UCSD-AML1 (cell line): ENCODE data around the gene MIEF1.
A peak's percentile ranks its signal among the peaks of the same experiment; 100 is the strongest.
"Not testable (repeated sequence)": the region's sequence is repeated elsewhere in the genome, so short reads cannot be mapped to it uniquely, and the experiment has no call there.

Experiments
- DNase-seq: peaks from one replicate; lab custom pipeline; 2025; ENCODE audit not compliant: unreplicated experiment; lab: John Stamatoyannopoulos, UW

The MIEF1 gene

GRCh38 chr22:39512026-39512425 is 9.9 kb downstream of the MIEF1 start:
- no peak for DNase-seq

- DNase-seq, result no peak
Measured at GRCh38 chr22:39513791-39514190, 11.7 kb downstream of the MIEF1 start.

DNA sequence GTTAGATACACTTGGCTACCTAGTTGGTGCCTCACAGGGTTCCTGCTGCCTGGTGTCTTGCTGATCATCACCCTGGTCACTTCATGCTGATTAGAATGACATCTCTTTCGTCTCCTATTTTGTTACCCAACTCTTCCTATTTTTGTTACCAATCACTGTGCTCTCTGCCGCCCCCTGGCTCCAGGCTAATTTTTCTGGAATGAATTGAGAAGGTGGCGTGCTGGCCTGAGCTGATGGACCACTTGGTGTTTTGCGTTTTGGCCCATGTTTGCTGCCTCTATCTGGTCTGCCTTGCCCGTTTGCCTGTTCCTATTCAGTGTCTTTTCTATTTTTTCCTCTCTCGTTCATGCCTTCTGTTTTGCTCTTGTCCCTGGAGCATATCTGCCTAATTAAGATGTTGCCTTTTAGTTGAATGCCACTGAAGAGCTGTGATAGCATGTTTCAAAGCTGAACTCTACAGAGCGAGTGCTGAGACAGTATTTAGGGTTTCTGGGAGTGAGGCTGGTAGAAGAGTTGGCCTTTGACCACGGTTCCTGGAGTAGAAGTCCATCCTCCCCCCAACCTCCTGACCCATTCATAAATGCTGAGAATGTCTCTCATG is 12.4 kb downstream of the MIEF1 start:
- peak; percentile 50 for DNase-seq

- no peak for DNase-seq
Measured at GRCh38 chr22:39515266-39516050, 13.4 kb downstream of the MIEF1 start.

DNA sequence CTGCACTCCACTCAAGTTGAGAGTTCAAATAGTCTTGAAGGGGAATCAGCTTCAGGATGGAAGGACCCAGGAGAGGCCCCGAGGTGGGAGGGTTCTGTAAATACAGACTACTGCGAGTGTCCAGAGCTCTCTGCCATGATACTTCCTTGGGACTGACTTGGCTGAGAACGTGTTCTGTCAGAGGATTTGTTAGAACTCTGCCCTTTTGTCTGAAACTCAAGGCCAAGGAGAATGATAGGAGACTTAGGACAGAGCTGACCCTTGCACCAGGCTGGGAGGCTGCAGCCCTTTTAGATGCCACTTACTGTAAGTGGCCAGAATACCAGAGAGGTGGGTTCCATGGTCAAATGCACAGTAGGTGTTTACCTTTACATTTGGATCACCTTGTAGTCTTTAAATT is 15.4 kb downstream of the MIEF1 start:
- DNase-seq, result no peak

GRCh38 chr22:39518144-39518786 is 16.2 kb downstream of the MIEF1 start:
- no peak for DNase-seq

- DNase-seq, result peak; percentile 73
Measured at GRCh38 chr22:39518996-39519680, 17.0 kb downstream of the MIEF1 start.

DNA sequence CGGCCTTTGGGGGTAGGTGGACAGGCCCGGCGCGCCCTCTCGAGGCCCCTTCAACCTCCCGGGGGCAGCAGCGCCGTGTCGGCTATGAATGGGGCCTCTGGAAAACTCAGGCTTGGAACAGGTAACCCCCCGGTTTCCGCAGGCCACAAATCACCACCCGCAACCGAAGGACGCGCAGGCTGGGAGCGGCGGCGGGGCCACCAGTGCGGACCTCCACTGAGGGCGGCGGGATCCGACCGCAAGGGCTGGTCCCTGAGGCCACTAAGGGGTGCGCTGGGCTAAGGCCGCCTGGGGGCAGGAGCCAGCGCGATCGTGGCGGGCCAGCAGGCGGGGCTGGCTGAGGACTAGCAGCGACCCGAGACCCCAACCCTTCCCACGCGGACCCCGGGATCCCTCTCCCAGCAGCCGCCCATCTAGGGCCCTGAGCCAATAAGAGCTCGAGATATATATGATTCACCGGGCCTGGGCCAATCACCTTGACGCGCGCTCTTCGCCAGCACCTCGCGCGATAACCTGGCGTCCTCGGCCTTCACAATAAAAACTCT is 17.7 kb downstream of the MIEF1 start:
- peak; percentile 96 for DNase-seq

- DNase-seq, result peak; percentile 95
Measured at GRCh38 chr22:39520226-39521105, 18.4 kb downstream of the MIEF1 start, which contains the start of gene ATF4. TSS of gene ATF4 (plus strand) at chr22:39520562. CDS start at chr22:39521446, 884 bp downstream.

DNA sequence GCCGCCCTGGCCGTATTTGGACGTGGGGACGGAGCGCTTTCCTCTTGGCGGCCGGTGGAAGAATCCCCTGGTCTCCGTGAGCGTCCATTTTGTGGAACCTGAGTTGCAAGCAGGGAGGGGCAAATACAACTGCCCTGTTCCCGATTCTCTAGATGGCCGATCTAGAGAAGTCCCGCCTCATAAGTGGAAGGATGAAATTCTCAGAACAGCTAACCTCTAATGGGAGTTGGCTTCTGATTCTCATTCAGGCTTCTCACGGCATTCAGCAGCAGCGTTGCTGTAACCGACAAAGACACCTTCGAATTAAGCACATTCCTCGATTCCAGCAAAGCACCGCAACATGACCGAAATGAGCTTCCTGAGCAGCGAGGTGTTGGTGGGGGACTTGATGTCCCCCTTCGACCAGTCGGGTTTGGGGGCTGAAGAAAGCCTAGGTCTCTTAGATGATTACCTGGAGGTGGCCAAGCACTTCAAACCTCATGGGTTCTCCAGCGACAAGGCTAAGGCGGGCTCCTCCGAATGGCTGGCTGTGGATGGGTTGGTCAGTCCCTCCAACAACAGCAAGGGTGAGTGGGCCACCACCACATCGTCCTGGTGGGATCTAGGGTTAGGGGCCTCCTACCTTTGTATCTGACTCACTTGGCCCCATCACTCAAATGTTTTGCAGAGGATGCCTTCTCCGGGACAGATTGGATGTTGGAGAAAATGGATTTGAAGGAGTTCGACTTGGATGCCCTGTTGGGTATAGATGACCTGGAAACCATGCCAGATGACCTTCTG is 19.2 kb downstream of the MIEF1 start:
- not testable (repeated sequence) for DNase-seq

GRCh38 chr22:39522091-39522490 is 20.0 kb downstream of the MIEF1 start:
- DNase-seq, result not testable (repeated sequence)

GRCh38 chr22:39522567-39523300 is 20.6 kb downstream of the MIEF1 start:
- DNase-seq, result no peak

GRCh38 chr22:39524089-39524752 is 22.1 kb downstream of the MIEF1 start:
- no peak for DNase-seq

DNA sequence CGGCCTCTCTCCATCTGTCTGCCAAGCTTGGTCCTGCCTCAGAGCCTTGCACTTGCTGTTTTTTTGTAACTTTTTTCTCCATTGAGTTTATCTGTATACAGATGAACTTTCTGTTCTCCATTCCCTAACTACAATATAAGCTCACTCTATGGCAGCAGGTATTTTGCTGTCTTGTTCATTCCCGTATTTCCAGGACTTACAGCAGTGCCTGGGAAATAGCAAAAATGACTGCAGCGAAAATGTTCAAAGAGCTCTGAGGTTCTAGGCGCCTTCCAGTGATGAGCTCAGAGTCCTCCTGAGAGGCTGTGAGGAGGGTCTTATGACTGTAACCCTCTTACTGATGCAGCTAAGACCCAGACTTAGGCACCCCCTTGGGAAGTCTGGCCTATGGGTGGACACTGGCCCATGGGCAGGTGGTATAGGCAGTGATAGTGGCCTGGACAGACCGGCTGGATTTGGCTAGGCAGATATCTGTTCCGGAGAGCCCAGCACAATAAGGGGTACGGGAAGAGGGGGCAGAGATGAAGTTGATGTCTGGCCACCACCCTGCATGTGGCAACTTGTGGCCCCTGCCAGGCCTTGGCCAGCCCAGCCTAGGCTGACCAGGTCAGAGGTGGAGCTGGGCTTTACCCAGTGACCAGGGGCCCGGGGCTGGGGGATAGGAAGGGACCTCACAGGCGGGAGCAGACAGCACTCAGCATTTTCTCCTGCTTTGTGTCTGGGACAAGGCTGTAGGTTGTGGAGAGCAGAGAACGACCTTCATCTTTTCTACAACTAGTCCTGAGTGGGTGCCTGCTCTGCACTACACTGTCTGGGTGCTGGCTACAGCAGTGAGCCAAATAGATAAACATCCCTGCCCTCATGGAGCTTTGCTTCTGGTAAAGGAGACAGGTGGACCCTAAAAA is 22.9 kb downstream of the MIEF1 start:
- no peak for DNase-seq

DNA sequence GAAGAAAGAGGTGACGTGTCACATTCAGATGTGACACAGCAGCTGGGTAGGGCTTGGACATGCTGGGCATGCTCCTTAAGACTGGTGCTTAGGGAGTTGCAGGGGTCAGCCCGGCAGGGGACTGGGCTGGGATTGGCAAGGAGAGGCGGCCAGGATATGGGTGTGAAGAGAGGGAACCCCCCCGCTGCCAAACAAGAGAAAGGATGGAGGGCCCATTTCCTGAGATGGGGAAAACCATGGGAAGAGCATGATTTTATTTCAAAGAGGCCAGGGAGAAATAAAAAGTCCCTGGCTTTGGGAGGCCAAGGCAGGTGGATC is 23.5 kb downstream of the MIEF1 start:
- DNase-seq, result no peak

GRCh38 chr22:39526736-39527171 is 24.7 kb downstream of the MIEF1 start:
- DNase-seq, result no peak

- no peak for DNase-seq
Measured at GRCh38 chr22:39527481-39527961, 25.4 kb downstream of the MIEF1 start.
